DMS53 treated with DMSO at 0.1 percent for 48 hours (cell line): ENCODE results near the gene SPAG17.

ENCODE experiments used
- DNase-seq: peaks from one replicate; lab custom pipeline; 2025; ENCODE audit not compliant: unreplicated experiment; lab: John Stamatoyannopoulos, UW

SPAG17 gene

DNA sequence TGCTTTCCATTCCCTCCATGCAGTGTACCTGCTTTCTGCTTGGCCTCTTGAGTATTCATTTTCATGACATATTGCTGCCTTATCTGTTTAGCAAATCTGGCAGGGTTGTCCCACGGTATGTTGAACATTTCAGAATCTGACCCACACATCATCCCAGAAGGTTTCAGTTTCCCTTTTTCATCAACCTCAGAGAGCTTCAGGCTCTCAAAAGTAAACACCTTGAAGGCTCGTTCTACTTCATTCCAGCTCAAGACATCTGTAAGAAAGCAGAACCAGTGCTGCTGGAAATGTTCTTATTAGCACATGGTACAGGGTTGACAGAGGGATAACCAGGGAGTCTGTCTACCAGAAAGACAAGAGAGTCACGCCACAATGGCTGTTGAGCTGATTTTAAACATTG, 103.6 kb downstream of the SPAG17 start:
- no peak for DNase-seq

DNA sequence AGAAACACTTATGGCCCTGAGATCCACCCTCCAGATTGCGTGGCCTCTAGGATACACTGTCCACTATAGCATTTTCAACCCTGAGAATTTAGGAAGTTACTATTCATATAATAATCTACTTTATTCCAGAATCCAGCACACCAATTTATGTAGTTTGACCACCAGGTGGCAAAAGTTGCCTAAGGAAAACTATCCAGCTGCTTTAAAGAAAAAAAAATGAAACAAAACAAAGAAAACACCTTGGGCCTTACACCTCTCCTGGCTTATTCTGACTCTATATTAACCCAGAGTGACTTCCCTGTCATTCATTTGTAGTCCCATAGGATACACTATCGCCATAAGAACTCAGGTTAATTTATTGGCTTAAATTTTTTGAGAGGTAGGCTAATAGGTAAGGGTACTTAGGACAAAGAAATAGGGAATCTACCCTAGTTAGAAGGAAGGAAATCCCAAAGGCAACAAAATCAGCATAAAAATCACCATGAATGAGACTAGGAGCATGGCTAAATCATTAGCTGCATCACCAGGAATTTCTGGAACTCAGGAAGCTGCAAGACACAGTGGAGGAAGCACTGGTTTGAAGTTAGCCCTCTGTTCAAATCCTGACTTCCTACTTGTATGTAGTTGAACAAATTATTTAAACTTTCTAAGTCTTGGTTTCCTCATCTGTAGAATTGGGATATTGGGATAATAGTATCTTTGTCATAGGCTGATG, 107.5 kb downstream of the SPAG17 start:
- peak; percentile 31 for DNase-seq

DNA sequence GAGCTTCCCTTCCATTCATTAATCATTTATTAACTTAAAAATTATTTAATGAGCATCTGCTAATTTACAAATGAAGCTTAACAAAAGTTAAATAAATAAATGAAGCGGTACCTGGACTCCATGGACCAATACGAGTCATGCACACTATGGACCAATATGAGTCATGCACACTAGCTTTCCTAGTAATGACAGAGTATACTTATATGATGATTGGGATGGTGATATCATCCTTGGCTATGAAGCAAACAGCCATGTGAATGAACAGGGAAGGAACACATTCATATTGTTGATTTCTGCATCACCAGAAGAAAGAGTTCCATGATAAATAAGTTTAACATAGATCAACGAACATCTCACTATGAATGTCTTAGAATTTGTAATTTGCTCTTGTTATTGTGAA, 109.9 kb downstream of the SPAG17 start:
- no peak for DNase-seq

DNA sequence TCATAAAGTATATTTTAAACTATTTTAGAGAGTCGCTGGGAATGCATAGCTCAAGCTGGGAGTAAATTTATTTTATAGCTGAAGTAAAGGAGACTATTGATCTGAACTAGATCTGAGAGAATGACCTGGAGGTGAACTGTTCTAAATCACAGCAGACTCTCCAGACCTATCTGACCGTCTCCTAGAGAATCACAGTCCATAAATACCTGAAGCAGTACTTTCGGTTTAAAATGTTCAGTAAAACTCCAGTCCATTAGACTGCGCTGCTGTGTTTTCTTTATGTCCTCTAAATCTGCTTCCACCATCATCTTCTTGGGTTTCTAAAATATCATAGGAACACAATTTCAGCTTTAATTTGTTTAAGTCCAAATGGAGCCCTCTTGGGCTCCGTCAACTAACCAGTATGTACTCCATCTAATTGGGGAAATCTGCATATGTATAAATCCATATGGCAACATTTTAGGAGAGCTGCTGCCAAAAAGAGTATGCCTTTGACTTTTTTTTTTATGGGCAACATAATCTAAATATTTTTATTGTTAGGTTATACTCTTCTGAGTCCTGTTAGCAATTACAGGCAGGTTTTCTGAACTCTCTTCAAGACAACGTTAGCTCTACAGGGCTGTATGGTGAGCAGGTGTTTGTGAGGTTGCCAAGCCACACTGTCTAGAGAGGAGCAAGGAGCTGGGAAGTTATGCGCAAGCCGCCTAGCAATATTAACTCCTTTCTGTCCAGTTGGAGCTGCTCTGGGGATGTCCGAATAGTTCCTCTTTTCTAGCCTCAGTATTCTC, 111.2 kb downstream of the SPAG17 start:
- DNase-seq, result no peak

DNA sequence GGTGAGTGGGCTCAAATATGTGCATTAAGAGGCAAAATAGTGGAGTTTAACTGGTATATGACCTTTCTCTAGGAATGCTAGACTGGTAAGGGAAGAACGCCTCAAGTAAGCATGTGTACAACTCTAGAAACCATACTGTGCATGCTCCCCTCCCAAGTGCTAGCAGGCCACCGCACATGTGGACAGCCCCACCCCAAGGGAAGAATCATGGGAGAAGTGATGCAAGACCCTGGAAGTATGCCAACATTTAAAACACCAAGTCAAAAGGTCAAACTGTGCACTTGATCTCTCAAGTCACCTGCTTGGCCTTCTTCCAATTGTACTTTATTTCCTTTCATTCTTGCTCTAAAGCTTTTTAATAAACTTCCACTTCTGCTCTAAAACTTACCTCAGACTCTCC, 135.0 kb downstream of the SPAG17 start:
- DNase-seq, result no peak

DNA sequence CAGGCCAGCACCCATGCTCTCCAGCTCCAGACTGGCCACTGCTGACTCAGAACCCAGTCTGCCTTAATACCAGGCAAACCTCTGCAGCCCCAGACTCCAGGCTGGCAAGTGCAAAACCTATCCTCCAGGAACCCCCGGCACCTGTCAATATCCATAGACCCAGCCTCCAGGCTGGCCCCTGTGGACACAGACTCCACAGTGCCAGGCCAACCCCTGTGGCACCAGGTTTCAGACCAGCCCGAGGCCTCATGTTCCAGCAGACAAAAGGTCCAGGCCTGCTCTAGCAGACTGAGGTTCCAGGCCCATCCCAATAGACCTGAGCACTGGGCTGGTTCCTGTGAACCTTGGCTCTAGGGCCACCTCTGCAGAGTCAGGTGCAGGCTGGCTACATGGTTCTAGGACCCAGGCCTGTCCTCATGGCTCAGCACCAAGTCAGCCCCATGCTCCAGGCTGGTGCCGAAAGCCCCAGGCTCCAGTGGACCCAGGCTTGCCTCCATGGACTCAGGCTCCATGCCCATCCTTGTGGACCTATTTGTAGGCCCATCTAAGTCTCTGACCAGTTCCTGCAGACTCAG, 137.3 kb downstream of the SPAG17 start:
- no peak for DNase-seq

DNA sequence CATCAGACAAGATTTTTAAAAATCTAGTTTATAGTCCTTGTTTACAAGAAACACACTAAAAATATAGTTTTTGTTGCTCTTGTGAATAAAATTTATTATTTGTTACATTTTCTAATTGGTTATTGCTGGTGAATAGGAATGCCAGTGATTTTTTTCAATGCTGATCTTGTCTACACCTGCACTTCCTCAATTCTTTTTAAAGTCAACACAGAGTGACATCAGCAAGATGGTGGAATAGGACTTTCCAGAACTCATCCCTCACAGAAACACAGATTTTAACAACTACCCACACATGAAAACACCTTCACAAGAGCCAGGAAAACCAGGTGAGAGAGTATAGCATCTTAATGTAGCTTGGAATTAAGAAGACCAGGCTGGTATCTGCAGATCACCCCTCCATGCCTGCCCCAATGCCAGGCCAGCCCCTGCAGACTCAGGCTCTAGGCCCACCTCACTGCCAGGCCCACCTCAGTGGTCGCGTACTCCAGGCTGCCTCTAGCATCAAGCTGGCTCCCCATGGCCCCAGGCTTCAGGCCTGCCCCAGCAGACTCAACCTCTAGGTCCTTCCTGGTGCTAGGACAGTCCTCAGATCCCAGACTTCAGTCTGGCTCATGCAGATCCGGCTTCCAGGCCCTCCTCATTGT, 137.9 kb downstream of the SPAG17 start:
- DNase-seq, result no peak

DNA sequence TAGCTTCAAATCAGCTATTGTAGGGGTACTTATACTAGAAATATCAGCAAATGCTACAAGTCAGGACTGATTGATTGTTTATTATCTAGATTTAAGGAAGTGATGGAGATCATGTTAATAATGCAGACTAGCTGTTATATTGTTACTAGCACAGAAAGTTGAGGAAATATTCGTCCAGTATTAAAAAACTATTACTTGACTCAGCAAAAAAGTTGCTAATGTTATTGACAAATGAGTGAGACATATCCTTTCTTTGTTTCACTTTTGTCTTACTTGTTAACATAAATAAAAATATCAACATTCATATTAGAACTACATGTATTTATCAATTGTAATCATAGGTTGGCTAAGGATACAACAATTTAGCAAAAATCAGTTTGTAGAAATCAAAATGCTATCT, 141.4 kb downstream of the SPAG17 start:
- DNase-seq, result no peak

DNA sequence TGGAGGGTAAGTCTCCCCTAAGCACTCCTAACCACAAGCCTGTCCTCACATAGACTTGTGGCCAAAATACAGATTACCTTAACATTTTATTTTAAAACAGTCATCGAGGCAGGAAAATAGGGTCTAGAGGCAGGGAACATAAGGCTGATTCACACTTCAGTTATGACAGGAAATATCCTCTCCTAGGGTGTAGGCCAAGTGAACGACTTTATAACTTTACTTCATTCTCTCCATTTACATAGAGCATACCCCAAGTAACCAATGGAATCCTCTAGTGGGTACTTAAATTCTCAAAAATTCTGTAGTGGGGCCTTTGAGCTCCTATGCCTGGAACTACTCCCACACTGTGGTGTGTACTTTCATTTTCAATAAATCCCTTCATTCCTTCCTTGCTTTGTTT, 142.5 kb downstream of the SPAG17 start:
- no peak for DNase-seq

DNA sequence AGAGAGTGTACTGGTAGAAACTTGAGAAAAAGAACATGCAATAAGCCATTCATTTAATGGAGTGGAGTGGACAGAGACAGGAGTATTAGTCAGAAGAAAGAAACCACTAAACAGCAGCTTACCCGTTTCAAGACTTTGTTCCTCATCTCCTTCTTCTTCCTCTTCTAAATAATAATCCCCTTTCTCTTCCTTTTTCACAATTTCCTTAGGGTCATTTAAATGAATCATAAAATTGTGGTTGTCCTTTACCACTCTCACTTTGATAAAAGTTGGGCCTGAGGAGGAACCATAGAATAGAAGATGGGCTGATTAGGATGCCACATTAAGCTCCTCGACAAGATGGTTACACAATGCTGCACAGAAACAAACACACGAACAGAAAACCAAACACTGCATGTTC, 145.9 kb downstream of the SPAG17 start:
- DNase-seq, result no peak

DNA sequence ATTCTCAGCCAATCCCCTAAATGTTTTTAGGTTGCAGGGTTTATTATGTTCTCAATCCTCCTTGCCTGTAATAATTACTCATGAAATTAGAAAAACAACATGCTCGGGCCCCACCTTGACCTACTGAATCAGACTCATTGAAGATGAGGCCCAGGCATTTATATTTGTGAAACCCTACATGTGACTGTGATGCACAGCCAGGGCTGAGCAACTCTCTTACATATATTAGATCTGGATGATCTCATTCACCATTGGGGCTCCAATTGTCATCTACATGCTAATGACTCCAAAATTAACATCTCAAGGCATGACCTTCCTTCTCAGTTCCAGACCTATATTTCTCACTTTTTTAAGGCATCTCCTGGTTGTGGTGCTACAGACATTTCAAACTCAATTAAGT, 152.1 kb downstream of the SPAG17 start:
- no peak for DNase-seq

DNA sequence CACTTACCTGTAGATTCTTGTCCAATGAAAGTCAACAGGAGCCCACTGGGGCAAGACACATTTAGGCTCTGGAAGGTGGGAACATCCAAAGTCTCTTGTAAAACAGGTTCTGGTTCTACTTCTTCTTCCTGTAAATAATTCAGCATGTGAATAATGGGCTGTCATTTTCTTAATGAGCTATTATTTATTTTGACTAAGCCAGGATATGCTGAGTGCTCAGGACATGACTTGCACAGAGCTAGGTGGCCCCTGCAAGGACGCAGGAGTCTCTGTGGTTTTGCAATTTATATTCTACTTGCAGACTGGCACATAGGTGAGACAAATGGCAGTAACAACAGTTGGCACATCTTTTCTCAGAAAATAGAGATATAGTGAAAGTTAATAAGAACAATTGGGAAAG, 156.8 kb downstream of the SPAG17 start:
- DNase-seq, result no peak

DNA sequence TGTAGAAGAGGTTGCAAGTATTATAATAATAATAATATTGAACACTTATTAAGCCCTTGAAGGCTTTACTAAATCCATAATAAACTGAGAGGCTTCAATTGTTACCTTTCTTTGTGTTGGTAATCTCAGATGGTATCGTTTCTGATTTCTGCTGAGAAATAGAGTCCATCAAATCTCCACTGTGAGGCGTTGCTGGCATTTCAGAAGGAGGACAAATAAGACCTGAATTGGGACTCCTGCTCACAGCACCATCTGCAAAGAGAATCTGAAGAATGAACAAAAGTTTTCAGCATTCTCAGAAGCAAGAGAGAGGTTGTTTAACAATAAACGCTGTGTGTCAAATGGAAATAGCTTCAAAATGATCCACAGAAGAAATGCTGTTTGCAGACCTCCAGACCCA, 161.8 kb downstream of the SPAG17 start:
- no peak for DNase-seq

DNA sequence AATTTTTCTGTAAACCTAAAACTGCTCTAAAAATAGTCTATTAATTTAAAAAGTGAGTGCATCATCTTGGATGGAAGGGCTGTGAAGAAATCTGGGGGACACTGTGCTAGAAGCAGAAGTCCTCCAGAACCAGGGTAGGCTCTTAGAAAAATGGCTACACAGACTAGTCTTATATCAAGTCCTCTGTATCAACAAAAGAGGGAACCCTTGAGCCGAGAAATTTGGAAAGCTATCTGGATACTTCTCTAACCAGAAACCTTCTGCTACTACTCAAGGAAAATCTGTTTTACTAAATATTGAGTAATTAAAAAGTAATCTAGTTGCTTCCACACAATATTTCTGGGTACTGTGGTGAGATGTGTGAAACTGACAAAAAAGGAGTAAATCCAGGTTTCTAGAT, 163.4 kb downstream of the SPAG17 start:
- no peak for DNase-seq

DNA sequence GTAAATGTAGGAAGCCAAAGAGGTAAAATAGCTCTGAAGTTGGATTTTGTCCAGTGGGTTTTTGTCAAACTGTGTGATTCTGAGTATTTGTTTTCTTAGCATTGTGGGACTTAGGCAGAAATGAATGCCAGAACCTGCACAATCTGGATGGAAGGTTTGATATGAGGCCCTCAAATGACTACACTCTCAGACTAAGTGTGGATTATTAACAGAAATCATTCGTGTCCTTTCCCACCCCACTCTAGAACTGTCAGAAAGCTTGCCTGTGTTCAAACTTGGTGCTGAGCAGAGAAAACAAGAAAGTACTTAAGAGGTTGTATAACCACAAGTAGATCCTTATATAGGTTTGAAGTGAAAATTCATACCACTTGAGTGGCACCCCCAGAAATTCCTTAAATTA, 167.0 kb downstream of the SPAG17 start:
- no peak for DNase-seq

DNA sequence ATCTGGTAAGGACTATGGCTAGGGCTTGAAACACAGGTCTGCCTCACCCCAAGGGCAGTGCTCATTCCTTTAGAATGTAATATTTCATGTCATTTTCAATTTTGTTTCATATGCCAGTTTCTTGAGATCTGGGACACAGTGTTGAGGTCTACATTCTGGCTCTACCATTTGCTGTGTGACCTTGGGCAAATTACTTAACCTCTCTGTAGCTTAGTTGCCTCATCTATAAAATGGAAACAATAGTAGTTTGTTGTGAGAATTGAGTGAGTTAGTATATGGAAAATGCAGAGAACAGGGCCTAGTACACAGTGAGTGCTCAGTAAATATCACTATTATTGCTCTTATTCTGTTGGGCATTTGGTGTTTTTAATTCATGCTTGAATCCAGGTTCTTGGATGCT, 171.1 kb downstream of the SPAG17 start:
- DNase-seq, result no peak

DNA sequence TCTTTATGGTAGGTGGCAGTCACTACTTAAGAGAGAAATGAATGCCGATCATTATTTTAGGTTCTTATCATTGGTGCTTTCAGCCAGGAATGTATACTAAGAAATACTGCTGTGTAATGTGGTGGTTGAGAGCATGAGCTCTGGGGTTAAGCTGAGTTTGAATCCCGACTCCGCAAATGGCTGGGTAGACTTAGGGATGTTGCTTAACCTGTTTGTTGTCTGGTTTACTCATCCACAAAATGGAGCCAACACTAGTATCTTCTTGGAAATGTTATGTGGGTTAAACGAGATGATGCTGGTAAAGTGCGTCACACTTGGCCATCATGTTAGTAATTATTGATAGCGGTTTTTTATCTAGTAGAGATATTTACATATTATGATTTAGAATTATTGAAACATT, 171.7 kb downstream of the SPAG17 start:
- no peak for DNase-seq

DNA sequence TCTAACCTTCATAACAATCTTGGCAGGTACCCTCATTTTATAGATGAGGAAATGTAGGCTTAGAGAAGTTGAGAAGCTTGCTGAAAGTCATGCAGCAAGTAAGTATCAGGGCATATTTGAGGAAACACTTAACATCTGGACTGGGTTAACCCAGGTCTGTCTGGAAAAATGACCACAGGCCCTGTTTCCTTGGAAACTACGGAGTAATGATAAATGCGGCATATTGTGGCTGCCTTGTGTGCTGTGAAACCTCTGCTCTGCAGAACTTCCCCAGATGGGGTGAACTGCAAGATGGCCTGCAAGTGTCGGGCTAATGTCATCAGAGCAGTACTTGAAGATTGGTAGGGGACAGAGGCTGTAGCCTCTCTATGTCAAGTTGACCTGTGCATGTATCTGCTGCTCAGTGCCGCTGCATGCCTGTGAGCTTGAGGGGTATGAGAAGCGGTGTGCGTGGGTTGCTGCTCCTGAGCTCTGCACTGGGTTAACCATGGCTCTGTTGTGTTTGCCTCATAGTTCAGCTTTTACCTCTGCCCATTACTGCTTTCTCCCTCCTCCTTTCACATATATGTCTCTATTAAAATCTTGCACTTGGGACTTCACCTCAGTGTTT, 172.4 kb downstream of the SPAG17 start:
- no peak for DNase-seq

DNA sequence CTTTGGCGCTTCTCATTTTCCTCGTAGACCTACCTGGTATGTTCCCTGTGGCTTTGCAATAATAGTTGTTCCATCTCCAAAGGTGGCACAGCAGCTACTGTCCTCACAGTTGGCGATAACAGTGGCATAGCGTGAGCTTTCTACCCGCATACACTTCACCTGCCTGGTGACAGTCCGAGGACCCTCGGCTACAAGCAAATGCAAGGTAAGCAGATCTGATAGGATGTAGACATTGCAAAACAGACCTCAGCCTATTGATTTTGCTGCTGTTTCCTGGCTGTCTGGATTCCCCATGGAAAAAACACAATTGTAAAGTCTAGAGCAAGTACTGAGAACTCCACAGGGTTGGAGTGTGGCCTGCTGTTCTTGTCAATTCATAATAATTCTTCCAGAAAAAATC, 177.0 kb downstream of the SPAG17 start:
- no peak for DNase-seq

DNA sequence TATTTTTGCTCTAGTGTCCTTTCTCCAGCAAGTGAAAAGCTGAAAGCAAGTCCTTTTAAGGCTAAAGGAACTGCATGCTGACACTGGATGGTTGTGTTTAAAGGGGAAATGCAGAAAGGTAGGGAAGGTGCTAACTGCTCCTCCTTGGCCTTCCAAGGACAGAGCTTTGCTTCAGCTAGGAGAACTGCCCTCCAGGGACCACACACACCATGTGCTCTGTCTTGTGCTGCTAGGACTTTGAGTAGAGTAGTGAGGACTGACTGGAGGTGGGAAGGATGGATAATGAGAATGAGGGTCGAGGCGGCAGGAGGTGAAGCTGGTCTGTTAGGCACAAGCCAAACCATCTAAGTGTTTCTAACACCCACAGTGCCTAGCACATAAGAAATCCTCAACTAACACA, 177.6 kb downstream of the SPAG17 start:
- no peak for DNase-seq

DNA sequence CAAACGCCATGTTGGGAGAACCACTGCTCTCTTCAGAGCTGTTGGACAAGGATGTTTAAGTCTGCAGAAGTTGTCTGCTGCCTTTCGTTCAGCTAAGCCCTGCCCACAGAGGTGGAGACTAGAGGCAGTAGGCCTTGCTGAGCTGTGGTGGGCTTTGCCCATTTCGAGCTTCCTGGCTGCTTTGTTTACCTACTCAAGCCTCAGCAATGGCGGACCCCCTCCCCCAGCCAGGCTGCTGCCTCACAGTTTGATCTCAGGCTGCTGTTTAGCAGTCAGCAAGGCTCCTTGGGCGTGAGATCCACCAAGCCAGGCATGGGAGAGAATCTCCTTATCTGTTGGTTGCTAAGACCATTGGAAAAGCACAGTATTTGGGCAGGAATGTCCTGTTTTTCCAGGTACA, 180.7 kb downstream of the SPAG17 start:
- DNase-seq, result no peak

DNA sequence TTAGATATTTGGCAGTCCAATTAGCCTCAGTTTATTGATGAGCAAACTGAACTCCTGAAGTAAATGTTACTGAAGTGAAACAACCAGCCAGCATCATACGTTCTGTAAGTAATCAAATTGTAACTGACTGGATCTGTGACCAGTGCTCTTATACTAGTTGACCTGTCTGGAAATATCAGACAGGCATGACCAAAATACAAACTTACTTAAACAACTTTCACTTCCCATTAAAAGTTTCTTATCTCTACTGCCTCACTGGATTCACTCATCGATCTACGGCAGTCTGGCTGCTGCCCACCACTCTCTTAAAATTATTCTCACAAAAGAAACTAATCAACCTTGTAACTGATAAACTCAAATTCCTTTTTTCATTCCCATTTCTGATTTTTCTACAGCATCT, 199.1 kb downstream of the SPAG17 start:
- no peak for DNase-seq
